Cardiac muscle cell (in vitro differentiated cells and primary cell): ENCODE results near the gene ARTN. TPM values are rescaled to one million over a fixed set of nuclear protein-coding genes. Genes with fewer than 3 reads are reported as not detected.

Source experiments
- DNase-seq, 2 donors: peaks; one replicate each; pipeline versions ENCODE4 v3.0.0 to v3.0.0-alpha.2; 2010 to 2017; ENCODE audit warnings: low read depth in 1 of 2, low spot score in 1 of 2
- H3K27ac ChIP-seq: fragments of 200-600 bp; sonication (generic); 2 replicates; pipeline ENCODE4 v1.5.1; 2016
- H3K27me3 ChIP-seq: fragments of 200-600 bp; sonication (generic); 2 replicates; pipeline ENCODE4 v1.6.0; 2016; ENCODE audit warnings: control low read depth
- H3K36me3 ChIP-seq: fragments of 200-600 bp; sonication (generic); 2 replicates; pipeline ENCODE4 v1.5.1; 2016; ENCODE audit warnings: control low read depth
- H3K4me1 ChIP-seq: fragments of 200-600 bp; sonication (generic); 2 replicates; pipeline ENCODE4 v1.8.1; 2017; ENCODE audit warnings: low read depth, mild to moderate bottlenecking, mixed run types
- H3K4me3 ChIP-seq: fragments of 200-600 bp; sonication (generic); 2 replicates; pipeline ENCODE4 v1.5.1; 2016; ENCODE audit warnings: mild to moderate bottlenecking
- H3K9me3 ChIP-seq: fragments of 200-600 bp; sonication (generic); 2 replicates; pipeline ENCODE4 v1.5.1; 2017; ENCODE audit warnings: low read depth, mild to moderate bottlenecking, control low read depth
- CTCF ChIP-seq: IDR thresholded peaks from 2 replicates; pipeline ENCODE4 v1.5.1; 2012; ENCODE audit warnings: low read depth, mild to moderate bottlenecking, low read length
- polyA plus RNA-seq: library from polyadenylated mRNA; unstranded; fragments of >200 nt; fragmentation: Nextera tagmentation; extraction: Ambion mirVana; gene quantifications from 2 replicates; pipeline ENCODE4 v1.2.1, GENCODE V29; 2016
- total RNA-seq: library from RNA; depleted of rRNA; stranded (reverse); fragments of >200 nt; gene quantifications from 2 replicates; pipeline ENCODE4 v1.2.3, GENCODE V29; 2016

ARTN gene
- total and polyA plus RNA-seq, 2 experiments from 2014 or later = 26.2 to 50.5 TPM

GRCh38 chr1:43934101-43934985, 742 bp downstream of the ARTN start:
- no peaks in the 10 kb centered on the region for H3K9me3 ChIP-seq
- H3K27me3 ChIP-seq = peaks cover 3% of the 10 kb centered on the region
- H3K36me3 ChIP-seq = no peaks in the 10 kb centered on the region
- TF ChIP-seq CTCF = peak; percentile 95
- DNase-seq = peak; percentile 71 to 89
- H3K27ac ChIP-seq = no peak overlapping the region
- H3K4me3 ChIP-seq = peak overlapping the region; percentile 35
- peaks cover 12% of the 10 kb centered on the region for H3K4me1 ChIP-seq

DNA sequence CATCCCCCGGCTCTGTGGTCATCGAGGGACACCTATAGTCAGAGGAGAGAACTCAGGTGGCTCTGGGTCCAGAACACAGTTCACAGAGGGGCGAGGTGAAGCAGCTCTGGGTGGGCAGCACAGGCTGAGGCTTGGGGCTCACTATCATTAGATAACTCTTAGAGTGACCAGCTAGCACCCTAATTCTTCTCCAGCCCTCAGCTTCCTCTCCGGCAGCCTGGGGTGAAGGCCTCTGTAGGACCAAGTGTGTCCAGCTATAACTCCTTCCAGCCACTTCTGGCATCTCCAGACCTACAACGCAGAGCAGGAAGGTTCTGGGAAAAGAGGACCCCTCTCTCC, 1.4 kb downstream of the ARTN start:
- H3K27ac ChIP-seq = no peak overlapping the region
- no peaks in the 10 kb centered on the region for H3K9me3 ChIP-seq
- no peaks in the 10 kb centered on the region for H3K36me3 ChIP-seq
- H3K4me1 ChIP-seq = peaks cover 12% of the 10 kb centered on the region
- TF ChIP-seq CTCF = no peak
- no peak for DNase-seq
- no peak overlapping the region for H3K4me3 ChIP-seq
- H3K27me3 ChIP-seq = peaks cover 5% of the 10 kb centered on the region

- TF ChIP-seq CTCF = no peak
- Histone ChIP-seq H3K36me3 (no peaks in the 10 kb centered on the region), H3K27me3 (peaks cover 8% of the 10 kb centered on the region), H3K4me3 (peak overlapping the region; percentile 32), H3K27ac (no peak overlapping the region), H3K9me3 (no peaks in the 10 kb centered on the region), H3K4me1 (peaks cover 12% of the 10 kb centered on the region)
- peak in 1 of 2 donors; percentile 21 for DNase-seq
Measured at GRCh38 chr1:43935711-43936427, 2.3 kb downstream of the ARTN start.

DNA sequence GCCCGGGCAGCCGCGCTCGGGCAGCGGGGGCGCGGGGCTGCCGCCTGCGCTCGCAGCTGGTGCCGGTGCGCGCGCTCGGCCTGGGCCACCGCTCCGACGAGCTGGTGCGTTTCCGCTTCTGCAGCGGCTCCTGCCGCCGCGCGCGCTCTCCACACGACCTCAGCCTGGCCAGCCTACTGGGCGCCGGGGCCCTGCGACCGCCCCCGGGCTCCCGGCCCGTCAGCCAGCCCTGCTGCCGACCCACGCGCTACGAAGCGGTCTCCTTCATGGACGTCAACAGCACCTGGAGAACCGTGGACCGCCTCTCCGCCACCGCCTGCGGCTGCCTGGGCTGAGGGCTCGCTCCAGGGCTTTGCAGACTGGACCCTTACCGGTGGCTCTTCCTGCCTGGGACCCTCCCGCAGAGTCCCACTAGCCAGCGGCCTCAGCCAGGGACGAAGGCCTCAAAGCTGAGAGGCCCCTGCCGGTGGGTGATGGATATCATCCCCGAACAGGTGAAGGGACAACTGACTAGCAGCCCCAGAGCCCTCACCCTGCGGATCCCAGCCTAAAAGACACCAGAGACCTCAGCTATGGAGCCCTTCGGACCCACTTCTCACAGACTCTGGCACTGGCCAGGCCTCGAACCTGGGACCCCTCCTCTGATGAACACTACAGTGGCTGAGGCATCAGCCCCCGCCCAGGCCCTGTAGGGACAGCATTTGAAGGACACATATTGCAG, 3.0 kb downstream of the ARTN start:
- H3K27me3 ChIP-seq = peaks cover 8% of the 10 kb centered on the region
- no peak for TF ChIP-seq CTCF
- H3K4me3 ChIP-seq = peak overlapping the region; percentile 32
- H3K27ac ChIP-seq = no peak overlapping the region
- peaks cover 12% of the 10 kb centered on the region for H3K4me1 ChIP-seq
- DNase-seq = peak; percentile 38 to 71
- no peaks in the 10 kb centered on the region for H3K9me3 ChIP-seq
- no peaks in the 10 kb centered on the region for H3K36me3 ChIP-seq

DNA sequence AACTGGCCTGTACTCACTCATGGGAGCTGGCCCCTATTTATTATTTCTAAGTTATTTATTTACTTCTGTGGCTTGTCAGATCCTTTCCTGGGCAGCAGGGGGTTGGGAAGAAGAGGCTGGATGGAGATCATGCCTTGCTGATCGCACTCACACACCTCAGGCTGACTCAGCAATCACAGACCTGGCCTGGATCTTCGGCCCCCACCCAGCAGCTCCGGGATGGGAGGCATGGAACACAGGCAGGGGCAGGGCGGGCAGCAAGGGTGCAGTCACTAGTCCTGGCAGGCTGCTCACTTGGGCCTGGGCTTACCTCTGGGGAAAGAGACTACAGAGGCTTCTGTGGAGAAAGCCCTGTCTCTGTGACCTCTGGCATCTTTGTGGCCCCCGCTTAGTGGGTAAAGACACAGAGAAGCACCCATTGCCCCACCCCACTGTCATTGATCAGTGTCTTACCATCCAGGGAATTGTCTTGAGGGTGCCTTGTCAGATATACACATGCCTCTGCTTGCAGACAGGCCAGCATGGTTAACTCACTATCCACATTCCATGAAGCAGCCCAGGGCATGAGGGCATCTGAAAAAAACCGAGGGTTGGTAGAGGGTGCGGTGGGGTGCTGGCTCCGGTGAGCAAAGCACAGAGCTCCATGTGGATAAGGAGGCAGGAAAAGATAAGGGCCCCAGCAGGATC, 3.7 kb downstream of the ARTN start:
- H3K4me3 ChIP-seq = no peak overlapping the region
- no peak for TF ChIP-seq CTCF

More for the DNA sequence above, 3.7 kb downstream of the ARTN start:
- peaks cover 12% of the 10 kb centered on the region for H3K4me1 ChIP-seq
- peaks cover 8% of the 10 kb centered on the region for H3K27me3 ChIP-seq
- no peaks in the 10 kb centered on the region for H3K9me3 ChIP-seq
- H3K36me3 ChIP-seq = no peaks in the 10 kb centered on the region
- DNase-seq = no peak
- H3K27ac ChIP-seq = no peak overlapping the region
